OCI-LY3 (cell line): ENCODE data around the gene SFPQ.

ENCODE experiments used
- H2AFZ ChIP-seq: fragments of 200-600, 300-600 bp; shearing (Covaris generic); 2 replicates; pipeline ENCODE4 v1.6.0; 2014; ENCODE audit warnings: antibody characterized with exemption, low read depth, low read length
- H3K27ac ChIP-seq: fragments of 200-600, 300-600 bp; sonication (generic); 2 replicates; pipeline ENCODE4 v1.5.1; 2014; ENCODE audit warnings: mild to moderate bottlenecking, low read length, moderate library complexity, mixed read lengths
- H3K27me3 ChIP-seq: fragments of 200-600, 300-600 bp; sonication (generic); 2 replicates; pipeline ENCODE4 v1.6.1; 2014; ENCODE audit warnings: low read depth, low read length, mixed read lengths
- H3K36me3 ChIP-seq: fragments of 200-600, 300-600 bp; sonication (generic); replicated peaks from 2 replicates; pipeline ENCODE3; 2014; ENCODE audit warnings: low read depth, low read length, mixed read lengths
- H3K4me1 ChIP-seq: fragments of 300-600, 200-600 bp; sonication (generic); 2 replicates; pipeline ENCODE4 v1.6.1; 2014; ENCODE audit warnings: low read length, mixed read lengths
- H3K4me2 ChIP-seq: fragments of 200-600, 300-600 bp; sonication (generic); 2 replicates; pipeline ENCODE4 v1.6.1; 2014; ENCODE audit warnings: low read length, mixed read lengths
- H3K4me3 ChIP-seq: fragments of 300-600, 200-600 bp; sonication (generic); 2 replicates; pipeline ENCODE4 v1.5.1; 2014; ENCODE audit warnings: antibody characterized with exemption, mild to moderate bottlenecking, low read length, moderate library complexity
- H3K79me2 ChIP-seq: fragments of 300-600, 200-600 bp; shearing (Covaris generic); 2 replicates; pipeline ENCODE4 v1.6.1; 2014; ENCODE audit warnings: mild to moderate bottlenecking, low read length, mixed read lengths
- H3K9ac ChIP-seq: fragments of 300-600, 200-600 bp; shearing (Covaris generic); 2 replicates; pipeline ENCODE4 v1.6.0; 2014; ENCODE audit warnings: mild to moderate bottlenecking, low read length, moderate library complexity
- H3K9me3 ChIP-seq: fragments of 200-600, 300-600 bp; shearing (Covaris generic); 2 replicates; pipeline ENCODE4 v1.6.1; 2014; ENCODE audit warnings: low read length, mixed read lengths; ENCODE audit not compliant: insufficient read depth
- H4K20me1 ChIP-seq: fragments of 200-600, 300-600 bp; sonication (generic); 2 replicates; pipeline ENCODE4 v1.6.1; 2016; ENCODE audit warnings: low read length, mixed read lengths; ENCODE audit not compliant: insufficient read depth
- EZH2phosphoT487 ChIP-seq: fragments of 200-600 bp; shearing (Covaris generic); IDR thresholded peaks from 2 replicates; pipeline ENCODE4 v1.6.1; 2018; ENCODE audit warnings: antibody characterized with exemption, mixed run types, low read depth
- TF ChIP-seq, protein P1 (sequence below): fragments of 200-600, 300-600 bp; sonication (generic); IDR thresholded peaks from 2 replicates; pipeline ENCODE4 v1.5.1; 2014; ENCODE audit warnings: antibody characterized with exemption, low read length, low read depth

SFPQ gene

GRCh38 chr1:35179908-35180307, 13.0 kb downstream of the SFPQ start:
- peaks cover 91% of the 10 kb centered on the region for H4K20me1 ChIP-seq
- H3K27me3 ChIP-seq, result no peaks in the 10 kb centered on the region
- no peaks in the 10 kb centered on the region for H3K9me3 ChIP-seq
- no peak overlapping the region for H3K4me3 ChIP-seq
- no peak overlapping the region for H2AFZ ChIP-seq
- no peak for TF ChIP-seq EZH2phosphoT487
- TF ChIP-seq, protein P1, sequence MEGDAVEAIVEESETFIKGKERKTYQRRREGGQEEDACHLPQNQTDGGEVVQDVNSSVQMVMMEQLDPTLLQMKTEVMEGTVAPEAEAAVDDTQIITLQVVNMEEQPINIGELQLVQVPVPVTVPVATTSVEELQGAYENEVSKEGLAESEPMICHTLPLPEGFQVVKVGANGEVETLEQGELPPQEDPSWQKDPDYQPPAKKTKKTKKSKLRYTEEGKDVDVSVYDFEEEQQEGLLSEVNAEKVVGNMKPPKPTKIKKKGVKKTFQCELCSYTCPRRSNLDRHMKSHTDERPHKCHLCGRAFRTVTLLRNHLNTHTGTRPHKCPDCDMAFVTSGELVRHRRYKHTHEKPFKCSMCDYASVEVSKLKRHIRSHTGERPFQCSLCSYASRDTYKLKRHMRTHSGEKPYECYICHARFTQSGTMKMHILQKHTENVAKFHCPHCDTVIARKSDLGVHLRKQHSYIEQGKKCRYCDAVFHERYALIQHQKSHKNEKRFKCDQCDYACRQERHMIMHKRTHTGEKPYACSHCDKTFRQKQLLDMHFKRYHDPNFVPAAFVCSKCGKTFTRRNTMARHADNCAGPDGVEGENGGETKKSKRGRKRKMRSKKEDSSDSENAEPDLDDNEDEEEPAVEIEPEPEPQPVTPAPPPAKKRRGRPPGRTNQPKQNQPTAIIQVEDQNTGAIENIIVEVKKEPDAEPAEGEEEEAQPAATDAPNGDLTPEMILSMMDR, result no peak
- no peak overlapping the region for H3K9ac ChIP-seq
- H3K27ac ChIP-seq, result no peak overlapping the region
- H3K4me2 ChIP-seq, result no peak overlapping the region
- peaks cover 67% of the 10 kb centered on the region for H3K79me2 ChIP-seq
- no peaks in the 10 kb centered on the region for H3K4me1 ChIP-seq
- peaks cover 82% of the 10 kb centered on the region for H3K36me3 ChIP-seq

GRCh38 chr1:35178874-35179380, 14.0 kb downstream of the SFPQ start:
- no peak overlapping the region for H2AFZ ChIP-seq
- H3K4me2 ChIP-seq, result no peak overlapping the region
- H3K9ac ChIP-seq, result no peak overlapping the region
- TF ChIP-seq, protein P1, result no peak
- TF ChIP-seq EZH2phosphoT487, result no peak
- H4K20me1 ChIP-seq, result peaks cover 86% of the 10 kb centered on the region
- no peak overlapping the region for H3K27ac ChIP-seq
- no peaks in the 10 kb centered on the region for H3K9me3 ChIP-seq
- H3K27me3 ChIP-seq, result no peaks in the 10 kb centered on the region
- peaks cover 58% of the 10 kb centered on the region for H3K79me2 ChIP-seq
- no peak overlapping the region for H3K4me3 ChIP-seq
- no peaks in the 10 kb centered on the region for H3K4me1 ChIP-seq
- peaks cover 72% of the 10 kb centered on the region for H3K36me3 ChIP-seq

DNA sequence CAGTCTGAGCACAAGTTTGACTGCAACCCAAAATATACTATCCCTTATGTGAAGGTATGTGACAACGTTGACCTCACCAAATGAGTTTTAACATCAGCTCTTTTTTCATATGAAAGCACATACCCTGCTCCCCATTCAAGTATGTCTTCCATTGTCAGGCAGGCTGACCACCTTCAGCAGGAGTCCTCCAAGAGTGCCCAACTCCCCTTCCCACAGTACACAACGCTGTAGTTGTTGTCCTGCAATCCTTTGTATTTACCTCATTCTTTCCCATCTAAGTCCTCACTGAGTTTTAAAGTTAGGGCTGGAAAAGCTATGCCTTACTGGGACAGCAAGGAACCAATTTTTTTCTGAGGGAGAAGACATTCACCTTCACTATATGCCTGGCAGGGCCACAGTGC, 14.7 kb downstream of the SFPQ start:
- H3K36me3 ChIP-seq, result peaks cover 66% of the 10 kb centered on the region

GRCh38 chr1:35177237-35177786, 15.6 kb downstream of the SFPQ start:
- Histone ChIP-seq H2AFZ (no peak overlapping the region), H3K79me2 (peaks cover 41% of the 10 kb centered on the region), H3K4me1 (no peaks in the 10 kb centered on the region), H3K27me3 (no peaks in the 10 kb centered on the region), H3K4me3 (no peak overlapping the region), H3K36me3 (peaks cover 59% of the 10 kb centered on the region), H3K9me3 (no peaks in the 10 kb centered on the region), H3K4me2 (no peak overlapping the region), H4K20me1 (peaks cover 75% of the 10 kb centered on the region), H3K27ac (no peak overlapping the region), H3K9ac (no peak overlapping the region)
- TF ChIP-seq EZH2phosphoT487, result no peak
- TF ChIP-seq, protein P1, result no peak

More for the DNA sequence above, 14.7 kb downstream of the SFPQ start:
- Histone ChIP-seq H4K20me1 (peaks cover 85% of the 10 kb centered on the region), H3K9me3 (no peaks in the 10 kb centered on the region), H3K27ac (no peak overlapping the region), H3K4me2 (no peak overlapping the region), H3K27me3 (no peaks in the 10 kb centered on the region), H3K9ac (no peak overlapping the region), H3K4me3 (no peak overlapping the region), H3K4me1 (no peaks in the 10 kb centered on the region), H3K79me2 (peaks cover 51% of the 10 kb centered on the region), H2AFZ (no peak overlapping the region)
- TF ChIP-seq, protein P1, result no peak
- TF ChIP-seq EZH2phosphoT487, result no peak
